Measurements from ENCODE around the gene SPATA9.

DNA sequence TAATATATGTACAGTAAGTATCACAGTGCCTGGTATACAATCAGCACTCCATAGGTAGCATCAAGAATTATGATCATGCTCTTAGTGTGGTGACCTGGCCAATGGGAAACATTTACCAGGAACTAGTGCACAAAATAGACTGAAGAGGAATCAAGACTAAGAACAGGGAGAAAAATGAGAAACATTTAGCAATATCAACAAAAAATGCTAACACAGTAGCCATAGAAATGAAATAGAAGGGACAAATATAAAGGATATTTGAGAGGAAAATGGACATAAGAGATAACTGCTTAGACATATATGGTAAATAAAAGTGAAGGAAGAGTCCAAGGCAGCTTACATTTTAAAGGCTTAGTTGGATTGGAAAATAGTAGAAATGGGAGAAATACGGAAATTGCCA, 16.5 kb upstream of the SPATA9 start:
- TF ChIP-seq, protein P1, sequence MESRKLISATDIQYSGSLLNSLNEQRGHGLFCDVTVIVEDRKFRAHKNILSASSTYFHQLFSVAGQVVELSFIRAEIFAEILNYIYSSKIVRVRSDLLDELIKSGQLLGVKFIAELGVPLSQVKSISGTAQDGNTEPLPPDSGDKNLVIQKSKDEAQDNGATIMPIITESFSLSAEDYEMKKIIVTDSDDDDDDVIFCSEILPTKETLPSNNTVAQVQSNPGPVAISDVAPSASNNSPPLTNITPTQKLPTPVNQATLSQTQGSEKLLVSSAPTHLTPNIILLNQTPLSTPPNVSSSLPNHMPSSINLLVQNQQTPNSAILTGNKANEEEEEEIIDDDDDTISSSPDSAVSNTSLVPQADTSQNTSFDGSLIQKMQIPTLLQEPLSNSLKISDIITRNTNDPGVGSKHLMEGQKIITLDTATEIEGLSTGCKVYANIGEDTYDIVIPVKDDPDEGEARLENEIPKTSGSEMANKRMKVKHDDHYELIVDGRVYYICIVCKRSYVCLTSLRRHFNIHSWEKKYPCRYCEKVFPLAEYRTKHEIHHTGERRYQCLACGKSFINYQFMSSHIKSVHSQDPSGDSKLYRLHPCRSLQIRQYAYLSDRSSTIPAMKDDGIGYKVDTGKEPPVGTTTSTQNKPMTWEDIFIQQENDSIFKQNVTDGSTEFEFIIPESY (IDR thresholded peaks at IDR 0.05), result no peak
- TF ChIP-seq CTCF (IDR thresholded peaks at IDR 0.05; ENCODE audit: low read depth, low read length, missing input control), result no peak
- TF ChIP-seq EGR1 (IDR thresholded peaks at IDR 0.05; ENCODE audit: low read depth in 2 of 2), result no peak
- no peak for TF ChIP-seq RXRA (IDR thresholded peaks at IDR 0.05)
- TF ChIP-seq RAD21 (IDR thresholded peaks at IDR 0.05), result no peak
- no peak for TF ChIP-seq SP1 (IDR thresholded peaks at IDR 0.05)
- TF ChIP-seq, protein P2, sequence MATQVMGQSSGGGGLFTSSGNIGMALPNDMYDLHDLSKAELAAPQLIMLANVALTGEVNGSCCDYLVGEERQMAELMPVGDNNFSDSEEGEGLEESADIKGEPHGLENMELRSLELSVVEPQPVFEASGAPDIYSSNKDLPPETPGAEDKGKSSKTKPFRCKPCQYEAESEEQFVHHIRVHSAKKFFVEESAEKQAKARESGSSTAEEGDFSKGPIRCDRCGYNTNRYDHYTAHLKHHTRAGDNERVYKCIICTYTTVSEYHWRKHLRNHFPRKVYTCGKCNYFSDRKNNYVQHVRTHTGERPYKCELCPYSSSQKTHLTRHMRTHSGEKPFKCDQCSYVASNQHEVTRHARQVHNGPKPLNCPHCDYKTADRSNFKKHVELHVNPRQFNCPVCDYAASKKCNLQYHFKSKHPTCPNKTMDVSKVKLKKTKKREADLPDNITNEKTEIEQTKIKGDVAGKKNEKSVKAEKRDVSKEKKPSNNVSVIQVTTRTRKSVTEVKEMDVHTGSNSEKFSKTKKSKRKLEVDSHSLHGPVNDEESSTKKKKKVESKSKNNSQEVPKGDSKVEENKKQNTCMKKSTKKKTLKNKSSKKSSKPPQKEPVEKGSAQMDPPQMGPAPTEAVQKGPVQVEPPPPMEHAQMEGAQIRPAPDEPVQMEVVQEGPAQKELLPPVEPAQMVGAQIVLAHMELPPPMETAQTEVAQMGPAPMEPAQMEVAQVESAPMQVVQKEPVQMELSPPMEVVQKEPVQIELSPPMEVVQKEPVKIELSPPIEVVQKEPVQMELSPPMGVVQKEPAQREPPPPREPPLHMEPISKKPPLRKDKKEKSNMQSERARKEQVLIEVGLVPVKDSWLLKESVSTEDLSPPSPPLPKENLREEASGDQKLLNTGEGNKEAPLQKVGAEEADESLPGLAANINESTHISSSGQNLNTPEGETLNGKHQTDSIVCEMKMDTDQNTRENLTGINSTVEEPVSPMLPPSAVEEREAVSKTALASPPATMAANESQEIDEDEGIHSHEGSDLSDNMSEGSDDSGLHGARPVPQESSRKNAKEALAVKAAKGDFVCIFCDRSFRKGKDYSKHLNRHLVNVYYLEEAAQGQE (IDR thresholded peaks at IDR 0.05), result no peak
- TF ChIP-seq JUND (IDR thresholded peaks at IDR 0.05), result no peak
- TF ChIP-seq YY1 (IDR thresholded peaks at IDR 0.05), result no peak
- no peak for TF ChIP-seq TAF1 (conservative IDR thresholded peaks at IDR 0.05)
- TF ChIP-seq FOXA1 (IDR thresholded peaks at IDR 0.05), result no peak
- no peak for TF ChIP-seq GABPA (IDR thresholded peaks at IDR 0.05 in 1 of 2, conservative IDR thresholded peaks at IDR 0.05 in 1 of 2)
- TF ChIP-seq, protein P3, sequence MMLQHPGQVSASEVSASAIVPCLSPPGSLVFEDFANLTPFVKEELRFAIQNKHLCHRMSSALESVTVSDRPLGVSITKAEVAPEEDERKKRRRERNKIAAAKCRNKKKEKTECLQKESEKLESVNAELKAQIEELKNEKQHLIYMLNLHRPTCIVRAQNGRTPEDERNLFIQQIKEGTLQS (IDR thresholded peaks at IDR 0.05), result no peak
- TF ChIP-seq MAX (IDR thresholded peaks at IDR 0.05), result no peak

All from liver (tissue), 3 donors.